RWPE2 (cell line): ENCODE data around the gene RPP30.

ENCODE experiments used
- ATAC-seq: fragments of 200-7000 bp; cut with Tn5 transposase; 3 replicates; pipeline ENCODE4 v1.9.1; 2021; ENCODE audit warnings: low read depth
- DNase-seq: peaks from one replicate; pipeline ENCODE4 v3.0.0-alpha.2; 2020; ENCODE audit warnings: low spot score
- H3K27ac ChIP-seq: fragments of 450-650 bp; 2 replicates; pipeline ENCODE4 v1.5.1; 2017; ENCODE audit warnings: mild to moderate bottlenecking; ENCODE audit not compliant: poor library complexity, severe bottlenecking
- H3K27me3 ChIP-seq: fragments of 250-450 bp; sonication (Bioruptor Pico); 2 replicates; pipeline ENCODE4 v1.5.1; 2021; ENCODE audit warnings: mild to moderate bottlenecking, moderate library complexity; ENCODE audit not compliant: insufficient read depth, poor library complexity, severe bottlenecking
- H3K36me3 ChIP-seq: fragments of 250-450 bp; sonication (Bioruptor Pico); 2 replicates; pipeline ENCODE4 v1.5.1; 2020; ENCODE audit warnings: low read depth, mild to moderate bottlenecking, moderate library complexity
- H3K4me1 ChIP-seq: fragments of 250-450 bp; sonication (Bioruptor Pico); 2 replicates; pipeline ENCODE4 v1.5.1; 2021; ENCODE audit warnings: mild to moderate bottlenecking, moderate library complexity; ENCODE audit not compliant: insufficient read depth, poor library complexity, severe bottlenecking
- H3K4me3 ChIP-seq: fragments of 250-450 bp; sonication (Bioruptor Pico); 2 replicates; pipeline ENCODE4 v1.5.1; 2021; ENCODE audit warnings: mild to moderate bottlenecking, moderate library complexity; ENCODE audit not compliant: severe bottlenecking
- H3K9me3 ChIP-seq: fragments of 250-450 bp; sonication (Bioruptor Pico); 2 replicates; pipeline ENCODE4 v1.5.1; 2021; ENCODE audit warnings: mild to moderate bottlenecking, moderate library complexity; ENCODE audit not compliant: severe bottlenecking
- TF ChIP-seq, protein P1 (sequence below): fragments of 450-650 bp; IDR thresholded peaks from one replicate; pipeline ENCODE4 v1.5.1; 2017; ENCODE audit warnings: mild to moderate bottlenecking, moderate library complexity; ENCODE audit not compliant: poor library complexity, severe bottlenecking

RPP30 gene

GRCh38 chr10:90923111-90923731 is 51.4 kb downstream of the RPP30 start:
- Histone ChIP-seq H3K36me3 (no peaks in the 10 kb centered on the region), H3K27ac (no peak overlapping the region), H3K9me3 (no peaks in the 10 kb centered on the region), H3K4me3 (no peak overlapping the region), H3K27me3 (no peaks in the 10 kb centered on the region), H3K4me1 (peaks cover 11% of the 10 kb centered on the region)
- ATAC-seq (no peak), DNase-seq (no peak)
- TF ChIP-seq, protein P1, sequence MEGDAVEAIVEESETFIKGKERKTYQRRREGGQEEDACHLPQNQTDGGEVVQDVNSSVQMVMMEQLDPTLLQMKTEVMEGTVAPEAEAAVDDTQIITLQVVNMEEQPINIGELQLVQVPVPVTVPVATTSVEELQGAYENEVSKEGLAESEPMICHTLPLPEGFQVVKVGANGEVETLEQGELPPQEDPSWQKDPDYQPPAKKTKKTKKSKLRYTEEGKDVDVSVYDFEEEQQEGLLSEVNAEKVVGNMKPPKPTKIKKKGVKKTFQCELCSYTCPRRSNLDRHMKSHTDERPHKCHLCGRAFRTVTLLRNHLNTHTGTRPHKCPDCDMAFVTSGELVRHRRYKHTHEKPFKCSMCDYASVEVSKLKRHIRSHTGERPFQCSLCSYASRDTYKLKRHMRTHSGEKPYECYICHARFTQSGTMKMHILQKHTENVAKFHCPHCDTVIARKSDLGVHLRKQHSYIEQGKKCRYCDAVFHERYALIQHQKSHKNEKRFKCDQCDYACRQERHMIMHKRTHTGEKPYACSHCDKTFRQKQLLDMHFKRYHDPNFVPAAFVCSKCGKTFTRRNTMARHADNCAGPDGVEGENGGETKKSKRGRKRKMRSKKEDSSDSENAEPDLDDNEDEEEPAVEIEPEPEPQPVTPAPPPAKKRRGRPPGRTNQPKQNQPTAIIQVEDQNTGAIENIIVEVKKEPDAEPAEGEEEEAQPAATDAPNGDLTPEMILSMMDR: no peak

GRCh38 chr10:90924552-90924951 is 52.8 kb downstream of the RPP30 start:
- no peak for DNase-seq
- no peak for ATAC-seq
- no peaks in the 10 kb centered on the region for H3K9me3 ChIP-seq
- no peaks in the 10 kb centered on the region for H3K27me3 ChIP-seq
- H3K36me3 ChIP-seq: no peaks in the 10 kb centered on the region
- no peak overlapping the region for H3K4me3 ChIP-seq
- TF ChIP-seq, protein P1: no peak
- no peak overlapping the region for H3K27ac ChIP-seq
- H3K4me1 ChIP-seq: peaks cover 11% of the 10 kb centered on the region

GRCh38 chr10:90925079-90926029 is 53.6 kb downstream of the RPP30 start:
- Histone ChIP-seq H3K36me3 (no peaks in the 10 kb centered on the region), H3K4me3 (no peak overlapping the region), H3K27ac (no peak overlapping the region), H3K4me1 (peaks cover 15% of the 10 kb centered on the region), H3K27me3 (no peaks in the 10 kb centered on the region), H3K9me3 (no peaks in the 10 kb centered on the region)
- ATAC-seq (no peak), DNase-seq (no peak)
- TF ChIP-seq, protein P1: no peak

GRCh38 chr10:90927293-90927692 is 55.5 kb downstream of the RPP30 start:
- Histone ChIP-seq H3K36me3 (no peaks in the 10 kb centered on the region), H3K9me3 (no peaks in the 10 kb centered on the region), H3K4me3 (no peak overlapping the region), H3K27ac (no peak overlapping the region), H3K27me3 (no peaks in the 10 kb centered on the region), H3K4me1 (peaks cover 11% of the 10 kb centered on the region)
- DNase-seq (no peak), ATAC-seq (no peak)
- TF ChIP-seq, protein P1: no peak

DNA sequence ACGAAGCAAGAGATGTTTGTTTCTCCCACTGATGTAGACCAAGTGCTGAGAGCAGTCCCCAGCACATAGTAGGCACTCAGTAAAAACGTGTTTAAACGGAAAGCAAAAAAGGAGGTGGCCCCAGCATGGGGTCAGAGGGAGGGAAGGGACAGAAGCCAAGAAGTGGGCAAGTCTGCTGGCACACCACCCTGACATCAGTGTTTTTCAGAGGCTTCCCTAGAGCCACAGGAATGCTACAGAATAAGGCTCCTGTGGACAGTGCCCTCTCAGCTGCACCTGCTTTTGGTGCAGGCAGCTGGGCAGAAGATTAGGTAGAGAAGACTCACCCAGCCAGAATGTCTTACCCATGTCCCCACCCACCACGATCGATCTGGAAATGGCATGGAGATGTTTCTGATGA is 57.4 kb downstream of the RPP30 start:
- H3K27ac ChIP-seq: no peak overlapping the region
- no peak for ATAC-seq
- H3K27me3 ChIP-seq: no peaks in the 10 kb centered on the region
- H3K36me3 ChIP-seq: no peaks in the 10 kb centered on the region
- no peaks in the 10 kb centered on the region for H3K9me3 ChIP-seq
- no peak overlapping the region for H3K4me3 ChIP-seq
- TF ChIP-seq, protein P1: no peak
- H3K4me1 ChIP-seq: peaks cover 11% of the 10 kb centered on the region
- no peak for DNase-seq
